ENCODE results near the gene NKD1. TPM values are rescaled to one million over a fixed set of nuclear protein-coding genes. Genes with fewer than 3 reads are reported as not detected.
A peak's percentile ranks its signal among the peaks of the same experiment; 100 is the strongest.

Gene NKD1
- polyA plus RNA-seq, 3 donors = 0.01 TPM; not detected in 2

DNA sequence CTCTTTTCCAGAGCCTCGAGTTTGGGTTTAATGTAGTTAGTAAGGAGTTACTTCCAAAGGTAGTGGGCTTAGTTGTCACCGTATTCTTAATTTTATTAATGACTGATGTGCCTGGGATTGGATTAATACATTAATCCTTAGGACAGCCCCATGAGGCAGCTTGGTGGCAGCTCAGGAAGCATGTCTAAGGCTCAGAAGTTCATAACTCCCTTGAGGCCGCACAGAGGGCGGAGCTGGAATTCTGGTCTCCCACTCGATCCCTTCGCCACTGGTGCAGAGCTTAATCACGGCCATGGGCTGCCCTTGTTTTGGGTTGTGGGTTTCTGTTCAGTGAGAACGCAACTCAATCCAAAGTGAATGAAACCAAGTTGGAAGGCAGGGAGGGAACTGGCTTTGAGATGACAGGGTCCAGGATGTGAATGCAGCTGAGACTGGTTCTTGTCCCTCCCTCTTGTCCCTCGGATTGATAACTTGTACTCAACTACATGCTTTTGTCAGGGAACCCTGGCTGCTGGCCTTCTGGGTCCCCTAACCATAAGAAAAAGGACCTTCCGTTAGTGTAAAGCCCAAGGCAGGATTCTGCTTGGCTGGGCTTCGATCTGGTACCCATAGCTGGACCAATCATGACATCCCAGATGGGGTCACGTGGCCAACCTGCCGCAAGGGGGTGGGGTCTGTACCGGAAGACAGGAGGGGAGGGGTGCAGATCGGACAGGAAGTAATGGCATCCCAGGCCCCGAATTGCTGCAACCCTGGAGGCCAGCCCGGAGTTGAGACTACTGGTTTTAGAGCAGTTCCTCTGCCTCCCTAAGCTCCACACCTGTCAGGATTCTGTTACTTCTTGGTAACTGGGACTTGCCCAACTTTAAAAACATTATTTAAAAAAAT, 87.6 kb downstream of the NKD1 start:
- H3K27ac ChIP-seq (ENCODE audit: low read depth in 1 of 2, low read length in 2 of 2) = no peak overlapping the region
- WGBS (ENCODE audit: insufficient coverage) = 66% methylated on average over 7 of the region's 17 CpGs
- H3K27me3 Mint-ChIP-seq (ENCODE audit: low read depth in 3 of 3) = peaks cover 4 to 7% (median 5%) of the 10 kb centered on the region in 3 donors
- H3K27ac Mint-ChIP-seq = peak overlapping the region in 1 of 7 donors; percentile 46
- H3K4me2 ChIP-seq (replicated peaks; ENCODE audit: extremely low read depth, low read length, poor library complexity, severe bottlenecking) = no peak overlapping the region
- H3K4me3 ChIP-seq (replicated peaks in 1 of 3; ENCODE audit: low read depth in 2 of 3, low read length in 3 of 3) = no peak overlapping the region
- H3K27me3 ChIP-seq (ENCODE audit: control insufficient read depth in 2 of 2, insufficient read depth in 2 of 2, low read length in 2 of 2) = no peaks in the 10 kb centered on the region
- H3K36me3 ChIP-seq (replicated peaks in 1 of 2; ENCODE audit: control insufficient read depth in 1 of 2, insufficient read depth in 2 of 2, low read length in 2 of 2) = no peaks in the 10 kb centered on the region
- TF ChIP-seq, protein P1, sequence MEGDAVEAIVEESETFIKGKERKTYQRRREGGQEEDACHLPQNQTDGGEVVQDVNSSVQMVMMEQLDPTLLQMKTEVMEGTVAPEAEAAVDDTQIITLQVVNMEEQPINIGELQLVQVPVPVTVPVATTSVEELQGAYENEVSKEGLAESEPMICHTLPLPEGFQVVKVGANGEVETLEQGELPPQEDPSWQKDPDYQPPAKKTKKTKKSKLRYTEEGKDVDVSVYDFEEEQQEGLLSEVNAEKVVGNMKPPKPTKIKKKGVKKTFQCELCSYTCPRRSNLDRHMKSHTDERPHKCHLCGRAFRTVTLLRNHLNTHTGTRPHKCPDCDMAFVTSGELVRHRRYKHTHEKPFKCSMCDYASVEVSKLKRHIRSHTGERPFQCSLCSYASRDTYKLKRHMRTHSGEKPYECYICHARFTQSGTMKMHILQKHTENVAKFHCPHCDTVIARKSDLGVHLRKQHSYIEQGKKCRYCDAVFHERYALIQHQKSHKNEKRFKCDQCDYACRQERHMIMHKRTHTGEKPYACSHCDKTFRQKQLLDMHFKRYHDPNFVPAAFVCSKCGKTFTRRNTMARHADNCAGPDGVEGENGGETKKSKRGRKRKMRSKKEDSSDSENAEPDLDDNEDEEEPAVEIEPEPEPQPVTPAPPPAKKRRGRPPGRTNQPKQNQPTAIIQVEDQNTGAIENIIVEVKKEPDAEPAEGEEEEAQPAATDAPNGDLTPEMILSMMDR (IDR thresholded peaks at IDR 0.05) = no peak
- H3K36me3 Mint-ChIP-seq = no peaks in the 10 kb centered on the region
- H3K4me1 ChIP-seq (ENCODE audit: control insufficient read depth in 1 of 2, insufficient read depth in 2 of 2, low read length in 2 of 2) = peaks cover 11% of the 10 kb centered on the region in 2 donors
- H2AFZ ChIP-seq (ENCODE audit: insufficient read depth, low read depth, low read length, poor library complexity, severe bottlenecking) = no peak overlapping the region
- H3K9me3 ChIP-seq (replicated peaks in 1 of 2; ENCODE audit: control insufficient read depth in 1 of 2, insufficient read depth in 1 of 2, low read length in 2 of 2) = no peaks in the 10 kb centered on the region
- H3K79me2 ChIP-seq (ENCODE audit: insufficient read depth, low read length) = no peaks in the 10 kb centered on the region
- H3K9ac ChIP-seq (ENCODE audit: insufficient read depth, low read length, poor library complexity, severe bottlenecking) = no peak overlapping the region
- no peak for DNase-seq
- no peaks in the 10 kb centered on the region for H4K20me1 ChIP-seq (ENCODE audit: insufficient read depth, low read length)
- no peak overlapping the region for H3K4me3 Mint-ChIP-seq
- H3K4me1 Mint-ChIP-seq = peaks cover 16% of the 10 kb centered on the region
- intact Hi-C loops (cut with micrococcal nuclease) = no loop called here
- peaks cover 0 to 3% (median 0%) of the 10 kb centered on the region in 7 donors for H3K9me3 Mint-ChIP-seq

DNA sequence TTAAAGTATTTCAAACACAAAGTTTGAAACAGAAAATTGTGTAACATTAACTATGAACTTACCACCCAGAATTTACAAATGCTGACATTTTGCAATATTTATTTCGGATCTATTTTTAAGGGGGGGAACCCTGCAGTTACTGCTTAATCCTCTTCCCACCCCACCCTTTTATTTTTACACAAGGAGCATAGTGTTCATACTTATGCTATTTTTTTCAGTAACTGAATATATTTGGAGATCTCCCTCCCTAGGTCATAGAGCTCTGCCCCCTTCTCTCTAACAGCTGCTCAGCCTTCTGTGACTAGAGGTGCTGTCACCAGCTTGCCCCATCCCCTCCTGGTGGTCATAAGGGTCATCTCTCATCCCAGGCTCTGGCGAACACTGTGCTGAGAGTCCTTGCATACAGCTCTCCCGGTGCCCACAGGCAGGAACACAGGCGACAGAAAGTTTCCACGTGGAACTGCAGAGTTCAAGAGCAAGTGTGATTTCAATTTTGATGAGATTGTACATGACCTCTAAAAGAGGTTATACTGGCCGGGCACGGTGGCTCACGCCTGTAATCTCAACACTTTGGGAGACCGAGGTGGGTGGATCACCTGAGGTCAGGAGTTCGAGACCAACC, 88.7 kb downstream of the NKD1 start:
- no peak overlapping the region for H3K9ac ChIP-seq (ENCODE audit: insufficient read depth, low read length, poor library complexity, severe bottlenecking)
- no peak for DNase-seq
- H3K4me1 ChIP-seq (ENCODE audit: control insufficient read depth in 1 of 2, insufficient read depth in 2 of 2, low read length in 2 of 2) = peaks cover 11% of the 10 kb centered on the region in 2 donors
- H3K27me3 Mint-ChIP-seq (ENCODE audit: low read depth in 3 of 3) = peaks cover 5 to 9% (median 9%) of the 10 kb centered on the region in 3 donors
- WGBS (ENCODE audit: insufficient coverage) = 95% methylated on average over 9 of the region's 10 CpGs
- intact Hi-C loops (cut with micrococcal nuclease) = no loop called here
- no peaks in the 10 kb centered on the region for H3K36me3 ChIP-seq (replicated peaks in 1 of 2; ENCODE audit: control insufficient read depth in 1 of 2, insufficient read depth in 2 of 2, low read length in 2 of 2)
- H4K20me1 ChIP-seq (ENCODE audit: insufficient read depth, low read length) = no peaks in the 10 kb centered on the region
- no peak overlapping the region for H3K4me3 ChIP-seq (replicated peaks in 1 of 3; ENCODE audit: low read depth in 2 of 3, low read length in 3 of 3)
- no peaks in the 10 kb centered on the region for H3K27me3 ChIP-seq (ENCODE audit: control insufficient read depth in 2 of 2, insufficient read depth in 2 of 2, low read length in 2 of 2)
- no peak overlapping the region for H3K4me3 Mint-ChIP-seq
- no peak overlapping the region for H2AFZ ChIP-seq (ENCODE audit: insufficient read depth, low read depth, low read length, poor library complexity, severe bottlenecking)
- no peaks in the 10 kb centered on the region for H3K79me2 ChIP-seq (ENCODE audit: insufficient read depth, low read length)
- TF ChIP-seq, protein P1 (IDR thresholded peaks at IDR 0.05) = no peak
- H3K4me1 Mint-ChIP-seq = peaks cover 16% of the 10 kb centered on the region
- H3K4me2 ChIP-seq (replicated peaks; ENCODE audit: extremely low read depth, low read length, poor library complexity, severe bottlenecking) = no peak overlapping the region
- peaks cover 0 to 3% (median 0%) of the 10 kb centered on the region in 7 donors for H3K9me3 Mint-ChIP-seq
- no peaks in the 10 kb centered on the region for H3K9me3 ChIP-seq (replicated peaks in 1 of 2; ENCODE audit: control insufficient read depth in 1 of 2, insufficient read depth in 1 of 2, low read length in 2 of 2)
- no peak overlapping the region for H3K27ac ChIP-seq (ENCODE audit: low read depth in 1 of 2, low read length in 2 of 2)
- H3K36me3 Mint-ChIP-seq = no peaks in the 10 kb centered on the region
- H3K27ac Mint-ChIP-seq = no peak overlapping the region
